Common myeloid progenitor, CD34-positive (primary cell): ENCODE measurements around the gene TCEAL5. TPM values are rescaled to one million over a fixed set of nuclear protein-coding genes. Genes with fewer than 3 reads are reported as not detected.
"Not testable (repeated sequence)": the region's sequence is repeated elsewhere in the genome, so short reads cannot be mapped to it uniquely, and the experiment has no call there.

Experiments
- CTCF ChIA-PET: fragments of 350-600 bp; sonication (Branson Sonifier 250); formaldehyde crosslinking; loops from one replicate; lab custom pipeline; 2021; ENCODE audit warnings: antibody characterized with exemption; lab: Charles Lee
- POLR2A ChIA-PET: fragments of 350-600 bp; sonication (Branson Sonifier 250); formaldehyde crosslinking; loops from one replicate; lab custom pipeline; 2021; ENCODE audit warnings: antibody characterized with exemption; lab: Charles Lee
- DNase-seq, 3 donors: peaks; one replicate each; pipeline versions ENCODE4 v3.0.0 to v3.0.0-alpha.2; 2013
- H3K27ac ChIP-seq, 2 experiments: 1 replicate in 1 of 2; 2 replicates in 1 of 2; pipeline ENCODE4 v1.7.0; 2013; ENCODE audit warnings: inconsistent platforms in 2 of 2, low read length in 2 of 2, mild to moderate bottlenecking in 2 of 2, low read depth in 1 of 2, moderate library complexity in 1 of 2; ENCODE audit not compliant: severe bottlenecking in 2 of 2, insufficient read depth in 1 of 2, poor library complexity in 1 of 2
- H3K27me3 ChIP-seq, 5 experiments: replicated peaks in 2 of 5; 1 replicate in 3 of 5; 2 replicates in 2 of 5; pipeline versions ENCODE4 v1.6.1 to v1.7.0; 2013; ENCODE audit warnings: low read length in 4 of 5, mild to moderate bottlenecking in 2 of 5, moderate library complexity in 2 of 5, inconsistent platforms in 1 of 5; ENCODE audit not compliant: insufficient read depth in 5 of 5, control insufficient read depth in 4 of 5
- H3K36me3 ChIP-seq, 4 experiments: 1 replicate in 2 of 4; 2 replicates in 2 of 4; pipeline versions ENCODE4 v1.6.1 to v1.7.0; 2013; ENCODE audit warnings: low read length in 3 of 4, control low read depth in 1 of 4, mild to moderate bottlenecking in 1 of 4; ENCODE audit not compliant: control insufficient read depth in 4 of 4, insufficient read depth in 4 of 4
- H3K4me1 ChIP-seq, 4 experiments: 1 replicate in 3 of 4; 2 replicates in 1 of 4; pipeline versions ENCODE4 v1.6.1 to v1.7.1; 2013; ENCODE audit warnings: low read length in 3 of 4, mild to moderate bottlenecking in 3 of 4, control low read depth in 1 of 4, inconsistent platforms in 1 of 4, moderate library complexity in 1 of 4; ENCODE audit not compliant: control insufficient read depth in 4 of 4, insufficient read depth in 4 of 4; ENCODE audit errors: control extremely low read depth in 1 of 4
- H3K4me3 ChIP-seq, 7 experiments: 1 replicate in 4 of 7; 2 replicates in 3 of 7; pipeline versions ENCODE4 v1.5.1 to v1.7.0; 2013; ENCODE audit warnings: mild to moderate bottlenecking in 7 of 7, low read length in 6 of 7, moderate library complexity in 6 of 7, inconsistent platforms in 2 of 7, low read depth in 2 of 7, control low read depth in 1 of 7; ENCODE audit not compliant: insufficient read depth in 4 of 7, control insufficient read depth in 1 of 7; ENCODE audit errors: extremely low read depth in 1 of 7
- H3K9me3 ChIP-seq, 5 experiments: 1 replicate in 4 of 5; 2 replicates in 1 of 5; pipeline versions ENCODE4 v1.6.1 to v1.7.1; 2013; ENCODE audit warnings: low read length in 4 of 5, mild to moderate bottlenecking in 2 of 5, inconsistent platforms in 1 of 5, low read depth in 1 of 5, moderate library complexity in 1 of 5; ENCODE audit not compliant: control insufficient read depth in 4 of 5, insufficient read depth in 2 of 5; ENCODE audit errors: control extremely low read depth in 1 of 5
- WGBS: methylation state at CpG from one replicate; pipeline ENCODE4 v1.1.5; 2013; ENCODE audit not compliant: insufficient coverage; 5-methylcytosine and 5-hydroxymethylcytosine counted together
- polyA plus RNA-seq: library from polyadenylated mRNA; unstranded; fragments of 120-200 nt; gene quantifications from one replicate; pipeline ENCODE4 v1.2.1, GENCODE V29; 2013

Gene TCEAL5, protein sequence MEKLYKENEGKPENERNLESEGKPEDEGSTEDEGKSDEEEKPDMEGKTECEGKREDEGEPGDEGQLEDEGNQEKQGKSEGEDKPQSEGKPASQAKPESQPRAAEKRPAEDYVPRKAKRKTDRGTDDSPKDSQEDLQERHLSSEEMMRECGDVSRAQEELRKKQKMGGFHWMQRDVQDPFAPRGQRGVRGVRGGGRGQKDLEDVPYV
- 6.3 TPM for polyA plus RNA-seq

DNA sequence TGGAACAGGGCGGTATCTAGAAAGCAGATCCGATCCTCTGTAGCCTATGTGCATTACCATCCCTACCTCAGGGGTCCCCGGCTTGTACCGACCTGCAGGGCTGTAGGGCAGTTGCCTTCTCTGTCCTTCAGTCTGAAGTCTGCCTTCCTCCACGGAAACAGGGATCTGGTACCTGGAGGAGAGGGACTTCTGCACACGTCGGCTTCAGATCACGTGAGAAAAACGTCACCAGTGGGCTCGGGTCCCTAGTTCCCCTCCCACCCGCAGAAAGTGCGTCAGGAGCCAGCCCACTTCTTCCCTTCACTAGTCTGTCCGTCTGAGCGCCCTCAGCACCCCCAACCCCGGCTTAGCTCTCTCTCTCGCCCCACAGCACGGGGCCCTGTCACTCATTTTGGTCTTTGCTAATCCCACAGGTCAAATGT, at the start of gene TCEAL5:
Gene TCEAL5, minus strand, starts transcription at position 170 of the 422 bp plus-strand sequence. CDS start 2,187 bp downstream, outside the sequence.
- peak within 1 kb of the TSS in 6 of 7 experiments; percentile 13 to 81 (median 63) for H3K4me3 ChIP-seq
- CTCF ChIA-PET: no interaction called here
- H3K4me1 ChIP-seq: peaks cover 0 to 3% (median under 1%) of the 10 kb centered on the region in 4 experiments
- peaks cover 0 to 2% (median 0%) of the 10 kb centered on the region in 4 experiments for H3K36me3 ChIP-seq
- peaks cover 0 to 12% (median 0%) of the 10 kb centered on the region in 5 experiments for H3K27me3 ChIP-seq
- peaks cover 0 to 1% (median 0%) of the 10 kb centered on the region in 5 experiments for H3K9me3 ChIP-seq
- POLR2A ChIA-PET: no interaction called here
- WGBS: 12% methylated on average over 8 of the region's 17 CpGs
- no peak within 1 kb of the TSS for H3K27ac ChIP-seq
- DNase-seq: peak; percentile 52 to 81 (median 72)

DNA sequence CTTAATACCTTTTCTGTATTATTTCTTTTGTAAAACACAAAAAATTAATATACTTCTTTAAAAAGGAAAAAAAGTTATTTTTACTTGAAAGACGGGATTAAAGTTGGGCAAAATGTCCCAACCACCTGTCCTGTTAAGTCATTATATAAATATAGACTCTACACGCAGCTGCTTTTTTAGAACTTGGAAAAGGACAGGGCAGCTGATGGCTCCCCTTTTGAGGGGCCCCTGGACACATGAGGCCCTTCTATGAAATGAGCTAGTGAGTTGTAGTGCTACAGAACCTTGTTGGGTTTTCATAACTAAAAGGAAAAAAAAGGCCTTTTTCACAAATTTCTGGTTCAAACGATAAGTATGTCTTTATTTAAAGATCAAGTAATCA, 34.8 kb upstream of the TCEAL5 start:
- no CpG with 5 or more reads among the region's 3 CpGs for WGBS
- CTCF ChIA-PET: no interaction called here

DNA sequence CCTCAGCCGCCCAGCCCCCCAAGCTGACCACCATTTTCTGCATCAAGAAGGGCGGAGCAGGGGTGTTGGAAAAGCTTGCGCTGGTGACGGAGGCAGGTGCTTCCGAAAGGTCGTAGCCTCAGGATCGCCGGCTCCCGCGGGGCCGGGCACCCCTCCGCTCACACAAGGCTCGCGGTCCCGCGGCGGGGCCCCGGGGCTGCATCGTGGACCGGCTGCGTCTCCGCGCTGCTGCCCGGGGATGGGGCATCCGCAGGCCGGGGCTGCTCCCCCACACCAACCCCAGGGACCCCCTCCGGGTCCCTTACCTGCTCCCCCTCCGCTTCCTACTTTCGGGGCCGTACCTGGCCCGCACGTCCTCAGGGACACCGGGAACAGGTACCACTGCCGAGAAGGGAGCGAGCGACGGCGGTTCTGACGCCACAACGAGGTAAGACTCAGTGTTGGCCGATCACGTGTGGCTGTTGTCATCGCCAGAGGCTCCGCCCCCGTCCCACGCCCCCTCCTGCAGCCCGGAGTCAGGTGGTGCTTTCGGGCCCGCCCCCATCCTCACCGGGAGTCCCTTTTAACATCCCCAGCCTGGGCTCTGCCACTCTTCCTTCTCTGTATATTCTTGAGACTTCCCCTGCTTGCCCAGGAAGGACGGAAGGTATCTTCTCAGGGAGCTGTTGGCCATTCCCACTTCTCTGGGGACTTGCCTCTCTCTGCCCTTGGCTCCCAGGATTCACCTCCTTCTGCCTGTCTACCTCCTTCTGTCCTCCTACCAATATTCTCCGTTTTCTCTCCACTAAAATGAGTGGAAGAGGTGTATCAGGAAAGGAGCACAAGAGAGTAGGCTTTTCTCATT, 34.2 kb upstream of the TCEAL5 start, which contains the start of gene BEX2:
Gene BEX2, minus strand, starts transcription at position 436 of the 844 bp plus-strand sequence. CDS start 1,014 bp downstream, outside the sequence.
- peaks cover 0 to 4% (median under 1%) of the 10 kb centered on the region in 4 experiments for H3K36me3 ChIP-seq
- peaks cover 0 to 4% (median 0%) of the 10 kb centered on the region in 5 experiments for H3K27me3 ChIP-seq
- peak within 1 kb of the TSS; percentile 48 to 84 (median 70) for H3K4me3 ChIP-seq
- DNase-seq: peak; percentile 70 to 90 (median 88)
- ChIA-PET CTCF (no interaction called here), POLR2A (no interaction called here)
- H3K27ac ChIP-seq: peak within 1 kb of the TSS; percentile 75 to 86
- H3K4me1 ChIP-seq: peaks cover 0 to 5% (median 1%) of the 10 kb centered on the region in 4 experiments
- WGBS: 36% methylated on average over 26 of the region's 52 CpGs
- H3K9me3 ChIP-seq: no peaks in the 10 kb centered on the region

More for the DNA sequence above, 34.8 kb upstream of the TCEAL5 start:
- peaks cover 0 to 4% (median under 1%) of the 10 kb centered on the region in 4 experiments for H3K36me3 ChIP-seq
- DNase-seq: no peak
- H3K9me3 ChIP-seq: no peaks in the 10 kb centered on the region
- peak overlapping the region in 4 of 7 experiments; percentile 63 to 84 (median 77) for H3K4me3 ChIP-seq
- H3K27me3 ChIP-seq: peaks cover 0 to 4% (median 0%) of the 10 kb centered on the region in 5 experiments
- POLR2A ChIA-PET: no interaction called here
- peaks cover 0 to 5% (median 1%) of the 10 kb centered on the region in 4 experiments for H3K4me1 ChIP-seq
- H3K27ac ChIP-seq: no peak overlapping the region

DNA sequence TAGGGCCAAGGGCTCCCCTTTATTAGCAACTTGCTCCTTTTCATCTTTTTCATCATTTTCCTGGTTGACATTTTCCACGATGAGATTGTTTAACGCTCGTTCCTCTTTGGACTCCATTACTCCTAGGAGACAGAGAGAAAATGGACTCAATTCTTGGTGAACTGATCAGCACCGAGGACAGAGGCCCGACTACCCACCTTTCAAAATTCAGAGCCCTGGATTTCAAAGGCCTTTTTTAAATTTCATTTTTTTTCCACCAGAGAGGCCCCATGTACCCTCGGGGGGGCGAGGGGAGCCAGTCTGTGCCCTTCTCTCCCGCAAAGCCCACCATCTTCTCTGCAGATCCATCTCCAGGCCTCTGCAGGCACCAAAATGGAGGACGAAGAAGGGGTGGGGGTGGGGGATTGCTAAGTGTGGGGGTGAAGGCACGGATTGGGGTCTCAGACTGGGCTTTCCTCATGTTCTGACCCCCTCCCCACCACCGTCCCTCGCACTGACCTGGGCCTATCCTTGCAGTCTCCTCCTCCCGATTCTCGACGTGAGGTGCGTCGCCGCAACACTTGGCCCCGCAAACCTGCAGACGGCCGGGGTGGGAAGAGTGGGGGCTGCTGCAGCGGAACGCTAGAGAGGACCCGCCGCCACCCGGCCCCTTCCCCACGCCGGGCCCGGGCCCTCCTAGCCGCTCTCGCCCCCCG, 33.5 kb upstream of the TCEAL5 start:
- POLR2A ChIA-PET: no interaction called here
- peak overlapping the region; percentile 48 to 84 (median 70) for H3K4me3 ChIP-seq

DNA sequence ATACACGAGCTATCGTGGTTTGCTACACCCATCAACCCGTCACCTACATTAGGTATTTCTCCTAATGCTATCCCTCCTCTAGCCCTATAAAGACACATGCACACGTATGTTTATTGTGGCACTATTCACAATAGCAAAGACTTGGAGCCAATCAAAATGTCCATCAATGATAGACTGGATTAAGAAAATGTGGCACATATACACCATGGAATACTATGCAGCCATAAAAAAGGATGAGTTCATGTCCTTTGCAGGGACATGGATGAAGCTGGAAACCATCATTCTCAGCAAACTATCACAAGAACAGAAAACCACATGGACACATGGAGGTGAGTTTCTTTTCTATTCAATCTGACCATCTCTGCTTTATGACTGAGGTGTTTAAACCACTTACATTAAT, 29.1 kb upstream of the TCEAL5 start:
- H3K9me3 ChIP-seq, H3K4me1 ChIP-seq, DNase-seq, H3K27ac ChIP-seq, H3K27me3 ChIP-seq, H3K4me3 ChIP-seq, POLR2A ChIA-PET, H3K36me3 ChIP-seq, CTCF ChIA-PET: not testable (repeated sequence)
- WGBS: no CpG with 5 or more reads among the region's 4 CpGs

More for the DNA sequence above, 33.5 kb upstream of the TCEAL5 start:
- peak; percentile 36 to 59 (median 51) for DNase-seq
- H3K36me3 ChIP-seq: peaks cover 0 to 4% (median under 1%) of the 10 kb centered on the region in 4 experiments
- CTCF ChIA-PET: no interaction called here
- H3K9me3 ChIP-seq: no peaks in the 10 kb centered on the region
- H3K27me3 ChIP-seq: peaks cover 0 to 4% (median 0%) of the 10 kb centered on the region in 5 experiments
- H3K4me1 ChIP-seq: peaks cover 0 to 5% (median 1%) of the 10 kb centered on the region in 4 experiments
- H3K27ac ChIP-seq: peak overlapping the region; percentile 75 to 86
- WGBS: 35% methylated on average over 23 of the region's 32 CpGs

DNA sequence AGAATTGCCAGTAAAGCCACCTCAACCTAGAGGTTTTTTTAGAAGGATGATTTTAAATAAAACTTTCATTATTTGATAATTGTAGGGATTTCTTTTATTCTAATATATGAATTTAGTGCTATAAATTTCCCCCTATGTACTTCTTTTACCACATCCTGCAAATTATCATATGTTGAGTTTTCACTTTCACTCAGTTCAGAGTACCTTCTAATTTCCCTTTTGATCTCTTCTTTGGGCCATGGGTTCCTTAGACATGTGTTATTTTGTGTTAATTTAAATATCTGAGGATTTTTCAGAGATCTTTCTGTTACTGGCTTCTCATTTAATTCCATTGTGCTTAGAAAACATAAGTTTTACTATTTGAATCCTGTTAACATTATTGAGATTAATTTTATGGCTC, 28.2 kb upstream of the TCEAL5 start:
- CTCF ChIA-PET: no interaction called here

More for the DNA sequence above, 28.2 kb upstream of the TCEAL5 start:
- Histone ChIP-seq H3K9me3 (no peaks in the 10 kb centered on the region), H3K4me3 (no peak overlapping the region), H3K36me3 (peaks cover 0 to 4% (median under 1%) of the 10 kb centered on the region in 4 experiments), H3K27me3 (peaks cover 0 to 4% (median 0%) of the 10 kb centered on the region in 5 experiments), H3K27ac (no peak overlapping the region), H3K4me1 (no peaks in the 10 kb centered on the region)
- no peak for DNase-seq
- POLR2A ChIA-PET: no interaction called here
